Sigmoid colon (tissue), 7 donors: Measurements from ENCODE around the gene MINPP1. TPM values are rescaled to one million over a fixed set of nuclear protein-coding genes. Genes with fewer than 3 reads are reported as not detected.

ENCODE experiments used
- DNase-seq: peaks from one replicate; pipeline ENCODE4 v3.0.0-alpha.2; 2019
- H3K27ac ChIP-seq, 4 donors: fragments of 200-600 bp; sonication (generic); one replicate each; pipeline ENCODE4 v1.5.1; 2016 to 2019; ENCODE audit warnings: mild to moderate bottlenecking in 1 of 4
- H3K27me3 ChIP-seq, 3 donors: fragments of 200-600 bp; sonication (generic); one replicate each; pipeline ENCODE4 v1.5.1; 2019; ENCODE audit warnings: mild to moderate bottlenecking in 1 of 3
- H3K36me3 ChIP-seq, 4 donors: fragments of 200-600 bp; sonication (generic); one replicate each; pipeline ENCODE4 v1.5.1; 2016 to 2019
- H3K4me1 ChIP-seq, 4 donors: fragments of 200-600 bp; sonication (generic); one replicate each; pipeline ENCODE4 v1.5.1; 2017 to 2019
- H3K4me3 ChIP-seq, 4 donors: fragments of 200-600 bp; sonication (generic); one replicate each; pipeline ENCODE4 v1.5.1; 2017 to 2019; ENCODE audit warnings: mild to moderate bottlenecking in 2 of 4, moderate library complexity in 1 of 4
- H3K9me3 ChIP-seq, 4 donors: fragments of 200-600 bp in 3 of 4; sonication (generic) in 3 of 4; one replicate each; pipeline versions ENCODE4 v1.5.1 to v1.6.1; 2013 to 2019
- EP300 ChIP-seq, 4 donors: sonication (generic); formaldehyde crosslinking; IDR thresholded peaks; one replicate each; pipeline ENCODE4 v1.6.1; 2017; ENCODE audit warnings: antibody characterized with exemption in 4 of 4
- POLR2A ChIP-seq, 2 donors: fragments of 450-650 bp; IDR thresholded peaks; one replicate each; pipeline ENCODE4 v1.6.1; 2016; ENCODE audit warnings: antibody characterized with exemption in 2 of 2, mild to moderate bottlenecking in 2 of 2, moderate library complexity in 2 of 2
- POLR2AphosphoS5 ChIP-seq, 4 donors: sonication (generic); formaldehyde crosslinking; IDR thresholded peaks; one replicate each; pipeline ENCODE4 v1.6.1; 2017; ENCODE audit warnings: antibody characterized with exemption in 4 of 4
- WGBS, 2 donors: extraction: QIAGEN DNeasy Blood & Tissue Kit; methylation state at CpG; one replicate each; pipeline ENCODE4 v1.1.7; 2013; 5-methylcytosine and 5-hydroxymethylcytosine counted together
- intact Hi-C: fragments of 100-400 bp; cut with DNase I; formaldehyde crosslinking; loops from one replicate; pipeline ENCODE4 v1.15.1; 2023
- polyA plus RNA-seq, 3 donors: library from polyadenylated mRNA; stranded (reverse); fragments of 200-250 nt; gene quantifications; one replicate each; pipeline ENCODE4 v1.2.3, GENCODE V29; 2013
- total RNA-seq, 4 donors: library from RNA; depleted of rRNA; stranded (reverse); fragments of >200 nt; gene quantifications; one replicate each; pipeline ENCODE4 v1.1.0, GENCODE V29; 2016
- TF ChIP-seq, protein P1 (sequence below), 4 experiments: fragments of 450-650 bp in 3 of 4; fragments of 200-600 bp in 1 of 4; IDR thresholded peaks; one replicate each; pipeline ENCODE4 v1.5.1; 2016 to 2019; ENCODE audit warnings: antibody characterized with exemption in 4 of 4, mild to moderate bottlenecking in 3 of 4, moderate library complexity in 2 of 4
- donor health status: healthy with polysubstance abuse.
- donor health status: Bipolar disorder and iron deficiency.
- donor health status: healthy.

The MINPP1 gene
- total and polyA plus RNA-seq, 7 donors = 4.2 to 20.9 (median 11.4) TPM

DNA sequence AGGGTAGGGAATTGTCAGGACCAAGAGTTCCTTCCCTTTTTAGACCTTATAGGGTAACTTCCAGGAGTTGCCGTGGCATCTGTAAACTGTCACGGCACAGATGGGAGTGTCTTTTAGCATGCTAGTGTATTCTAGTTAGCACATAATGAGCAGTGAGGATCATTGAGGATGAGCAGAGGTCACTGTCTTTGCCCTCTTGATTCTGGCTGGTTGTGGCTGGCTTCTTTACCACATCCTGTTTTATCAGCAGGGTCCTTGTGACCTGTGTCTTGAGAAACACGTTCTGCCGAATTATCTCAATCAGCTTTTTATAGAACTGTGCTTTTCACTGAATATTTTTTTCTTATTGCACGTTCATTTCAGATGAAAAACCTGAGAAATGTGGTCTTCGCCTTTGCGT is 41.5 kb downstream of the MINPP1 start:
- 73 to 90% methylated on average over 7 of the region's 7 CpGs for WGBS, 2 donors
- no peak overlapping the region for H3K27ac ChIP-seq
- intact Hi-C loops = no loop called here

DNA sequence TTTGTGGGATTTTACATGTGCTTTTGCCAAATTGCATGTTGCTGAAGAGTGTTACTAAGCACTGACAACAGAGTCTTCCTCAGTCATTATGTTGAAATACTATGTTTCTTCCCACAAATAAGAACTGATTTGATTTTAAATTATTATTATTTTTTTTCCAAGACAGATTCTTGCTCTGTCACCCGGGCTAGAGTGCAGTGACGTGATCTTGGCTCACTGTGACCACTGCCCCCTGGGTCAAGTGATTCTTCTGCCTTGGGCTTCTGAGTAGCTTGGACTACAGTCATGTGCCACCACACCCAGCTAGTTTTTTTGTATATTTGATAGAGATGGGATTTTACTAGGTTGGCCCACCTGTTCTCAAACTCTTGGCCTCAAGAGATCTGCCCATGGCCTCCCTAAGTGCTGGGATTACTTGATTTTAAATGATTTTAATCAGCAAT is 42.3 kb downstream of the MINPP1 start:
- intact Hi-C loops = no loop called here
- Histone ChIP-seq H3K4me1 (no peaks in the 10 kb centered on the region), H3K36me3 (peaks cover 0 to 21% (median 7%) of the 10 kb centered on the region in 4 donors), H3K27me3 (no peaks in the 10 kb centered on the region), H3K9me3 (peaks cover 0 to 6% (median 0%) of the 10 kb centered on the region in 4 donors), H3K4me3 (no peak overlapping the region), H3K27ac (peak overlapping the region in 1 of 4 donors; percentile 28)
- no peak for DNase-seq
- WGBS, 2 donors = 85 to 90% methylated on average over 2 of the region's 2 CpGs
- TF ChIP-seq, protein P1, sequence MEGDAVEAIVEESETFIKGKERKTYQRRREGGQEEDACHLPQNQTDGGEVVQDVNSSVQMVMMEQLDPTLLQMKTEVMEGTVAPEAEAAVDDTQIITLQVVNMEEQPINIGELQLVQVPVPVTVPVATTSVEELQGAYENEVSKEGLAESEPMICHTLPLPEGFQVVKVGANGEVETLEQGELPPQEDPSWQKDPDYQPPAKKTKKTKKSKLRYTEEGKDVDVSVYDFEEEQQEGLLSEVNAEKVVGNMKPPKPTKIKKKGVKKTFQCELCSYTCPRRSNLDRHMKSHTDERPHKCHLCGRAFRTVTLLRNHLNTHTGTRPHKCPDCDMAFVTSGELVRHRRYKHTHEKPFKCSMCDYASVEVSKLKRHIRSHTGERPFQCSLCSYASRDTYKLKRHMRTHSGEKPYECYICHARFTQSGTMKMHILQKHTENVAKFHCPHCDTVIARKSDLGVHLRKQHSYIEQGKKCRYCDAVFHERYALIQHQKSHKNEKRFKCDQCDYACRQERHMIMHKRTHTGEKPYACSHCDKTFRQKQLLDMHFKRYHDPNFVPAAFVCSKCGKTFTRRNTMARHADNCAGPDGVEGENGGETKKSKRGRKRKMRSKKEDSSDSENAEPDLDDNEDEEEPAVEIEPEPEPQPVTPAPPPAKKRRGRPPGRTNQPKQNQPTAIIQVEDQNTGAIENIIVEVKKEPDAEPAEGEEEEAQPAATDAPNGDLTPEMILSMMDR (IDR thresholded peaks at IDR 0.05) = no peak
- TF ChIP-seq POLR2A (IDR thresholded peaks at IDR 0.05) (no peak), EP300 (IDR thresholded peaks at IDR 0.05) (no peak), POLR2AphosphoS5 (IDR thresholded peaks at IDR 0.05) (no peak)

More for the DNA sequence above, 41.5 kb downstream of the MINPP1 start:
- Histone ChIP-seq H3K27me3 (no peaks in the 10 kb centered on the region), H3K4me3 (no peak overlapping the region), H3K36me3 (peaks cover 0 to 21% (median 7%) of the 10 kb centered on the region in 4 donors), H3K9me3 (peaks cover 0 to 6% (median 0%) of the 10 kb centered on the region in 4 donors), H3K4me1 (no peaks in the 10 kb centered on the region)
- DNase-seq = no peak
- TF ChIP-seq POLR2AphosphoS5 (IDR thresholded peaks at IDR 0.05) = no peak
- no peak for TF ChIP-seq POLR2A (IDR thresholded peaks at IDR 0.05)
- TF ChIP-seq, protein P1 (IDR thresholded peaks at IDR 0.05) = no peak
- TF ChIP-seq EP300 (IDR thresholded peaks at IDR 0.05) = no peak

DNA sequence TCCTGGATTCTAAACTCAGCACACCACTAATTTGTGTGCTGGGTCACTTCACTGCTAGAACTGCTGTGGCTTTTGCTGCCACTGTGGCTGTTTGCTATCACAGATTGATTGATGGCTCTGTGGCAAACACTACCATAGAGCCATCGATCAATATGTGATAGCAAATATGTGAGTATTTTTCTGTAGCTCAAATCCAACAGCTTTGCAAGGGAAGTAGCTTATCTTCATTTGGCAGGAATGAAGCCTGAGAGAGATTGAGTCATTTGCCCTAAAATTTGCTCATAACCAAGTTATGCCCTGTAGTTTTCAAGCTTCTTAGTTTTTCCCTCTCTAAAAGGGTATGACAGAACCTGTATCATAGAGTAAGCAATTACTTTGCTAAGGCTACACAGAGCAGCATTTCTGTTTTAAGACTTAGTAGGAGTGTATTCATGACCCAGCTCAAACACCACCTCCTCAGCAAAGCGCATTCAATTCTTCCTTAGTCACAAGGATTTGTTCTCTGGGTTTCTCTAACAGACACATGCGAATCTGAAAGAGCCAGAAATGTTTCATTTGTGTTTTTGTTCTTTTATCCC is 43.1 kb downstream of the MINPP1 start:
- intact Hi-C loops = no loop called here
- 86 to 92% methylated on average over 3 of the region's 3 CpGs for WGBS, 2 donors
- H3K4me3 ChIP-seq = no peak overlapping the region
- no peaks in the 10 kb centered on the region for H3K4me1 ChIP-seq
- peak overlapping the region in 1 of 4 donors; percentile 18 for H3K27ac ChIP-seq
- peaks cover 0 to 5% (median 0%) of the 10 kb centered on the region in 4 donors for H3K9me3 ChIP-seq
- peaks cover 0 to 25% (median 2%) of the 10 kb centered on the region in 4 donors for H3K36me3 ChIP-seq
- no peak for DNase-seq
- no peaks in the 10 kb centered on the region for H3K27me3 ChIP-seq
- TF ChIP-seq, protein P1 (IDR thresholded peaks at IDR 0.05) = no peak
- no peak for TF ChIP-seq POLR2A (IDR thresholded peaks at IDR 0.05)
- no peak for TF ChIP-seq EP300 (IDR thresholded peaks at IDR 0.05)
- no peak for TF ChIP-seq POLR2AphosphoS5 (IDR thresholded peaks at IDR 0.05)

DNA sequence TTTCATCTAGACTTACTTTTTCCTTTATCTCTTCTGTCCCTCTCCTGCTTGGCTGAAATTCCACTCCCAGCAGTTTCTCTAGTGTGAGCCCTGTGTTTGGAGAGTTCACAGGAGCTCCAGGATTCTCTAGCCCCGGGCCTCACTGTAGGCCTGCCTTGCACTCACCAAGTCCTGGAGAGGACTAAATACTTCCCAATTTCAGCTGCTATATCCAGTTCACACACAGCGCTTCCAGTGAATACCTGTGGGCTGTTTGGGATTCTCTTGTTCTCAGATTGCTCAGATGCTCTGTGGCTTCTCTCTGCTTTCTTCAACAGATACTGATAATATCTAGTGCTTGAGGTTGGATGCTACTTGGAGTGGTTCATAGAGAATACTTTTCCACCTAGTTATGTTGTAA is 46.0 kb downstream of the MINPP1 start:
- Histone ChIP-seq H3K4me1 (no peaks in the 10 kb centered on the region), H3K27me3 (no peaks in the 10 kb centered on the region), H3K4me3 (no peak overlapping the region), H3K9me3 (no peaks in the 10 kb centered on the region), H3K27ac (no peak overlapping the region), H3K36me3 (peaks cover 0 to 25% (median 0%) of the 10 kb centered on the region in 4 donors)
- intact Hi-C loops = no loop called here
- 95 to 98% methylated on average over 2 of the region's 2 CpGs for WGBS, 2 donors
- TF ChIP-seq POLR2AphosphoS5 (IDR thresholded peaks at IDR 0.05) (no peak), POLR2A (IDR thresholded peaks at IDR 0.05) (no peak), EP300 (IDR thresholded peaks at IDR 0.05) (no peak)
- TF ChIP-seq, protein P1 (IDR thresholded peaks at IDR 0.05) = no peak
- DNase-seq = no peak

DNA sequence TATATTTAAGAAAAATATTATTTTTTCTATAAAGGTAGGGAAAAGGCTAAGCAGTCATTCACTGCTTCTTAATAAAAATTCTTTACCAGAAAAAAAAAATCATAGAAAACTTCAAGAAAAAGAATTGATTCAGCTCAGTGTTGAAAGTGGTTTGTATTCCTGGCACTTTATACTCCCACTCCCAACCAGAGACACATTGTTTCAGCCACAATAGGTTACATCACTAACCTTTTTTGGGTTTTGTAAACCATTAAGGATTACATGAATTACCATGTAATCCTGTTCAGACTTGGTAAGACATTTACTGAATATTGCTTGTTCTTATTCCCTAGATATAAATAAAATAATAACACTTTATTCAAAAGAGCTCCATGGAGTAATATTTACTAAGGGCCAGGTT is 46.6 kb downstream of the MINPP1 start:
- no peak for DNase-seq
- Histone ChIP-seq H3K36me3 (peaks cover 0 to 23% (median 0%) of the 10 kb centered on the region in 4 donors), H3K9me3 (no peaks in the 10 kb centered on the region), H3K27me3 (no peaks in the 10 kb centered on the region), H3K27ac (no peak overlapping the region), H3K4me1 (no peaks in the 10 kb centered on the region), H3K4me3 (no peak overlapping the region)
- intact Hi-C loops = no loop called here
- TF ChIP-seq EP300 (IDR thresholded peaks at IDR 0.05) (no peak), POLR2AphosphoS5 (IDR thresholded peaks at IDR 0.05) (no peak), POLR2A (IDR thresholded peaks at IDR 0.05) (no peak)
- TF ChIP-seq, protein P1 (IDR thresholded peaks at IDR 0.05) = no peak
